KMS-11 (cell line): Measurements from ENCODE around the gene NAT8L.

Experiments
- H2AFZ ChIP-seq: fragments of 200-600 bp; sonication (generic); 2 replicates; pipeline ENCODE4 v1.6.1; 2016; ENCODE audit warnings: antibody characterized with exemption, mixed run types, low read depth
- H3K27ac ChIP-seq: fragments of 200-600 bp; sonication (generic); 2 replicates; pipeline ENCODE4 v1.6.1; 2016; ENCODE audit warnings: mild to moderate bottlenecking, mixed run types
- H3K27me3 ChIP-seq: fragments of 200-600 bp; sonication (generic); 2 replicates; pipeline ENCODE4 v1.6.1; 2017; ENCODE audit warnings: mild to moderate bottlenecking, low read depth, mixed run types, moderate library complexity; ENCODE audit not compliant: insufficient read depth
- H3K36me3 ChIP-seq: fragments of 200-600 bp; sonication (generic); 2 replicates; pipeline ENCODE4 v1.6.1; 2017; ENCODE audit warnings: mild to moderate bottlenecking, mixed run types; ENCODE audit not compliant: insufficient read depth
- H3K4me1 ChIP-seq: fragments of 200-600 bp; sonication (generic); 2 replicates; pipeline ENCODE4 v1.6.1; 2016; ENCODE audit warnings: mild to moderate bottlenecking, low read depth, mixed run types; ENCODE audit not compliant: poor library complexity, severe bottlenecking
- H3K4me2 ChIP-seq: fragments of 200-600 bp; sonication (generic); 2 replicates; pipeline ENCODE4 v1.7.0; 2016; ENCODE audit warnings: mild to moderate bottlenecking, mixed run types
- H3K4me3 ChIP-seq: fragments of 200-600 bp; sonication (generic); IDR thresholded peaks from 2 replicates; pipeline ENCODE4 v1.6.1; 2017; ENCODE audit warnings: low read depth, low read length, mixed read lengths; ENCODE audit not compliant: insufficient read depth
- H3K79me2 ChIP-seq: fragments of 200-600 bp; sonication (generic); 2 replicates; pipeline ENCODE4 v1.6.1; 2016; ENCODE audit warnings: low read depth, mixed run types; ENCODE audit not compliant: insufficient read depth
- H3K9ac ChIP-seq: fragments of 200-600 bp; sonication (generic); 2 replicates; pipeline ENCODE4 v1.6.1; 2016; ENCODE audit warnings: mild to moderate bottlenecking, mixed run types
- H4K20me1 ChIP-seq: fragments of 200-600 bp; sonication (generic); 2 replicates; pipeline ENCODE4 v1.6.1; 2016; ENCODE audit warnings: mild to moderate bottlenecking, mixed run types; ENCODE audit not compliant: insufficient read depth
- TF ChIP-seq, protein P1 (sequence below): fragments of 200-600 bp; sonication (generic); conservative IDR thresholded peaks from 2 replicates; pipeline ENCODE4 v1.6.1; 2017; ENCODE audit warnings: low read depth, mild to moderate bottlenecking, antibody characterized with exemption, low read length, moderate library complexity, mixed read lengths

Gene NAT8L

DNA sequence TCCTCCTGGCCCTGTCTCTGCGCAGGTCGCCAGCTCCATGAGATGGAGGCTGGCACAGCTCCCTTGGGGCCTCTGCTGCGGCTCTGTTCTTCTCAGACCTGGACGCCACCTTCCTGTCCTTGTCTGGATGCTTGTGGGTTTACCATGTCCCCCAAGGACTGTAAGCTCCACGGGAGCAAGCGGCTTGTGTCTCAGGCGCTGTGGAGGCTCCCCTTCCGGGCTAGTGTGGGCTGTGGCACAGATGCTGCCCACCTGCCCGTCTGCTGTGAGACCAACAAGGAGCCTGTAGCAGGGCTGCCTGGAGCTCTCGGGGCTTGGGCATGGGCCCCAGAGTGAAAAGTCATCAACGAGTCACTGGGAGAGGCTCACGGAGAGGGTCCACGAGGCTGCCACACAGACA, 25.2 kb downstream of the NAT8L start:
- Histone ChIP-seq H2AFZ (no peak overlapping the region), H3K4me1 (no peaks in the 10 kb centered on the region), H3K36me3 (no peaks in the 10 kb centered on the region), H3K4me2 (no peak overlapping the region), H3K79me2 (no peaks in the 10 kb centered on the region), H3K27me3 (no peaks in the 10 kb centered on the region), H3K27ac (no peak overlapping the region), H4K20me1 (no peaks in the 10 kb centered on the region), H3K9ac (no peak overlapping the region), H3K4me3 (no peak overlapping the region)
- TF ChIP-seq, protein P1, sequence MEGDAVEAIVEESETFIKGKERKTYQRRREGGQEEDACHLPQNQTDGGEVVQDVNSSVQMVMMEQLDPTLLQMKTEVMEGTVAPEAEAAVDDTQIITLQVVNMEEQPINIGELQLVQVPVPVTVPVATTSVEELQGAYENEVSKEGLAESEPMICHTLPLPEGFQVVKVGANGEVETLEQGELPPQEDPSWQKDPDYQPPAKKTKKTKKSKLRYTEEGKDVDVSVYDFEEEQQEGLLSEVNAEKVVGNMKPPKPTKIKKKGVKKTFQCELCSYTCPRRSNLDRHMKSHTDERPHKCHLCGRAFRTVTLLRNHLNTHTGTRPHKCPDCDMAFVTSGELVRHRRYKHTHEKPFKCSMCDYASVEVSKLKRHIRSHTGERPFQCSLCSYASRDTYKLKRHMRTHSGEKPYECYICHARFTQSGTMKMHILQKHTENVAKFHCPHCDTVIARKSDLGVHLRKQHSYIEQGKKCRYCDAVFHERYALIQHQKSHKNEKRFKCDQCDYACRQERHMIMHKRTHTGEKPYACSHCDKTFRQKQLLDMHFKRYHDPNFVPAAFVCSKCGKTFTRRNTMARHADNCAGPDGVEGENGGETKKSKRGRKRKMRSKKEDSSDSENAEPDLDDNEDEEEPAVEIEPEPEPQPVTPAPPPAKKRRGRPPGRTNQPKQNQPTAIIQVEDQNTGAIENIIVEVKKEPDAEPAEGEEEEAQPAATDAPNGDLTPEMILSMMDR: no peak

DNA sequence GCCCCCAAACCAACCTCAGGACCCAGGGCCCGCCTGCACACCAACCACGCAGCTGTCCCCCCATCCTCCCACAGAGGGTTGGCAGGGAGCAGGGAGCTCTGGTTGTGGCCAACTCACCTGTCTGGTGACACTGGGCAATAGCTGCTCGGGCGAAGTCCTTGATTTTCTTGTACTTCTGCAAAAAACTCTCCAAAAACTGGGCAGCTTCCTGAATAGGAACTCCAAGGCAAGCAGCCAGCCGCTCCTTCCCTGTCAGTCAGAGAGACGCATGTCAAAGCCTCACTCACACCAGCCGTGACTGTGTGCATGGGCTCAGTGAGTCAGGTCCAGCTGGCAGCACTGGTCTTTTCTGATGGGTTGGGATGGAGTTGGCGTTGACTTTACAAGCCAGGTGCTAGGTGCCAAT, 26.4 kb downstream of the NAT8L start:
- Histone ChIP-seq H3K9ac (no peak overlapping the region), H3K4me1 (no peaks in the 10 kb centered on the region), H3K27ac (no peak overlapping the region), H3K79me2 (no peaks in the 10 kb centered on the region), H3K27me3 (no peaks in the 10 kb centered on the region), H3K4me2 (no peak overlapping the region), H3K4me3 (no peak overlapping the region), H2AFZ (no peak overlapping the region), H4K20me1 (no peaks in the 10 kb centered on the region), H3K36me3 (no peaks in the 10 kb centered on the region)
- TF ChIP-seq, protein P1: no peak

DNA sequence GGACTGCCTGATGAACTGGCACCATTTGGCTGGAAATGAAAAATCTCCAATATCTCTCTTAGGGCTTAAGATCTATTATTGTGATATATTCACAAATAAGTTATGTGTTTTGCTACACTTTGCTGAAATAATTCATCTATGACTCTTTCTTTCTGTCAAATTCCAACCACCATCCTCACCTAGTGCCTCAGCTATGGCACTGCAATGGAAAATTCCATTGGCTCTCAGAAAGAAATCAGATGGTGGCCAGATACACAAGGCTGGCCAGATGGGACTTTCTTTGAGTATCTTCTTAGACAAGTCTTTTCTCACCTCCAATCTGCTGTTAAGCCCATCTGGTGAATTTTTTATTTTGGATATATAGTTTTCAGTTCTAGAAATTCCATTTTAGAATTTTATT, 28.0 kb downstream of the NAT8L start:
- Histone ChIP-seq H3K4me3 (no peak overlapping the region), H2AFZ (no peak overlapping the region), H3K4me1 (no peaks in the 10 kb centered on the region), H3K27me3 (no peaks in the 10 kb centered on the region), H3K79me2 (no peaks in the 10 kb centered on the region), H3K36me3 (no peaks in the 10 kb centered on the region), H3K9ac (no peak overlapping the region), H3K27ac (no peak overlapping the region), H4K20me1 (no peaks in the 10 kb centered on the region), H3K4me2 (no peak overlapping the region)
- TF ChIP-seq, protein P1: no peak

DNA sequence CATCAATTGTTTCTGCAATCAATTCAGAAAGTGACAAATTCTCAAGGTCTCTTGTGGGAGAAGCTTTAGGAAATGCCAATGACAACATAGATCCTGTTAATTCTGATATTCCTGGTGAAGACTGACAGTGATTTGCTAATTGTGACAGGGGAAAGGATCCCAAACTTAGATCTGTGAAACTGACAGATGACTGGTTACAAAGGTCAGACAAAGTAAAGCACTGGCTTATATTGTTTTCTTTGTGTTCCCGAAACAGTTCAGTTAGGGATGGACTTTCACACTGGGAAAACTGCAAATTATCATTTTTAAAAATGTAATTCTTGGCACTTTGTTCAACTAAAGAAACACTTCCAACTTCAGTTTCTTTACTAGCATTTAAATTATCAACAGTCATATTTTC, 30.1 kb downstream of the NAT8L start:
- Histone ChIP-seq H3K27ac (no peak overlapping the region), H3K9ac (no peak overlapping the region), H4K20me1 (no peaks in the 10 kb centered on the region), H3K36me3 (no peaks in the 10 kb centered on the region), H3K4me3 (no peak overlapping the region), H2AFZ (no peak overlapping the region), H3K27me3 (no peaks in the 10 kb centered on the region), H3K4me2 (no peak overlapping the region), H3K79me2 (no peaks in the 10 kb centered on the region), H3K4me1 (no peaks in the 10 kb centered on the region)
- TF ChIP-seq, protein P1: no peak
